K562 (cell line): ENCODE data around the gene AARS1. TPM values are rescaled to one million over a fixed set of nuclear protein-coding genes. Genes with fewer than 3 reads are reported as not detected.

Source experiments
- ATF3 ChIP-seq, 2 experiments: fragments of 450-650 bp in 1 of 2; sonication (generic) in 1 of 2; formaldehyde crosslinking in 1 of 2; IDR thresholded peaks in 1 of 2; conservative IDR thresholded peaks in 1 of 2; 2 replicates each; pipeline versions ENCODE4 v1.6.1 to v1.8.1; 2016 to 2023; ENCODE audit warnings: mild to moderate bottlenecking in 2 of 2, moderate library complexity in 2 of 2, inconsistent platforms in 1 of 2, missing genetic modification reagents in 1 of 2
- HCFC1 ChIP-seq: IDR thresholded peaks from 2 replicates; pipeline ENCODE4 v1.6.1; 2012; ENCODE audit warnings: low read depth, low read length, improper control_type of control experiment
- NR2C1 ChIP-seq, 2 experiments: fragments of 450-650 bp; IDR thresholded peaks; 2 replicates each; pipeline ENCODE4 v1.6.1; 2017; ENCODE audit warnings: mild to moderate bottlenecking in 2 of 2, antibody characterized with exemption in 1 of 2, inconsistent platforms in 1 of 2, missing compliant biosample characterization in 1 of 2, missing genetic modification characterization in 1 of 2
- POLR2AphosphoS5 ChIP-seq: IDR thresholded peaks from 2 replicates; pipeline ENCODE4 v1.6.1; 2011; ENCODE audit warnings: mild to moderate bottlenecking, low read depth, low read length, moderate library complexity; ENCODE audit not compliant: control insufficient read depth, insufficient read depth
- RBM22 ChIP-seq: fragments of 200-400 bp; formaldehyde crosslinking; IDR thresholded peaks from 2 replicates; pipeline ENCODE4 v1.6.1; 2018; ENCODE audit warnings: low read length, low read depth; ENCODE audit not compliant: poor library complexity, severe bottlenecking
- ZBTB33 ChIP-seq: sonication (generic); formaldehyde crosslinking; IDR thresholded peaks from 2 replicates; pipeline ENCODE4 v1.8.1; 2023; ENCODE audit warnings: mild to moderate bottlenecking, missing genetic modification reagents
- ZEB2 ChIP-seq: fragments of 450-650 bp; IDR thresholded peaks from 2 replicates; pipeline ENCODE4 v1.6.1; 2016
- ZSCAN29 ChIP-seq: fragments of 450-650 bp; IDR thresholded peaks from 2 replicates; pipeline ENCODE4 v1.6.1; 2017
- polyA plus RNA-seq, 8 experiments: library from polyadenylated mRNA; depleted of rRNA in 4 of 8; stranded (reverse) in 5 of 8; unstranded in 3 of 8; fragments of >200 nt; fragmentation: Nextera tagmentation in 2 of 8; fragmentation: Illumina TruSeq in 1 of 8; extraction: Ambion mirVana in 2 of 8; extraction: Trizol in 1 of 8; gene quantifications; 2 replicates each; pipeline versions ENCODE4 v1.2.1 to v1.2.3, GENCODE V29; 2011 to 2014; ENCODE audit warnings: inconsistent platforms in 1 of 8, missing spikeins in 1 of 8
- total RNA-seq, 7 experiments: library from RNA; depleted of rRNA in 6 of 7; stranded (reverse); fragments of >200 nt in 6 of 7; fragmentation: Illumina TruSeq in 2 of 7; extraction: Trizol in 2 of 7; gene quantifications; 2 replicates each; pipeline versions ENCODE4 v1.2.1 to v1.2.3, GENCODE V29; 2011 to 2021; ENCODE audit warnings: low replicate concordance in 1 of 7
- TF ChIP-seq, protein P1 (sequence below), 3 experiments: fragments of 200-800 bp in 1 of 3; sonication (Bioruptor generic) in 1 of 3; sonication (generic) in 1 of 3; formaldehyde crosslinking in 1 of 3; IDR thresholded peaks; 2 replicates each; pipeline versions ENCODE4 v1.6.1 to v1.8.0; 2016 to 2022; ENCODE audit warnings: mild to moderate bottlenecking in 2 of 3, missing compliant biosample characterization in 2 of 3, missing genetic modification characterization in 2 of 3, missing genetic modification reagents in 1 of 3
- TF ChIP-seq, protein P2 (sequence below): fragments of 250-450 bp; sonication (Bioruptor Pico); IDR thresholded peaks from 2 replicates; pipeline ENCODE4 v1.8.0; 2022; ENCODE audit warnings: inconsistent platforms
- TF ChIP-seq, protein P3 (sequence below): sonication (generic); formaldehyde crosslinking; IDR thresholded peaks from 2 replicates; pipeline ENCODE4 v1.8.0; 2022; ENCODE audit warnings: missing genetic modification reagents, mild to moderate bottlenecking, moderate library complexity, borderline replicate concordance
- TF ChIP-seq, protein P4 (sequence below): sonication (generic); formaldehyde crosslinking; IDR thresholded peaks from 2 replicates; pipeline ENCODE4 v1.8.0; 2023; ENCODE audit warnings: missing genetic modification reagents, mild to moderate bottlenecking, borderline replicate concordance

Gene AARS1
- total and polyA plus RNA-seq, 9 of the 15 experiments (the other 6 are each of a cell fraction or from before 2014, with no cell fraction given) = 50.1 to 235 (median 174) TPM

DNA sequence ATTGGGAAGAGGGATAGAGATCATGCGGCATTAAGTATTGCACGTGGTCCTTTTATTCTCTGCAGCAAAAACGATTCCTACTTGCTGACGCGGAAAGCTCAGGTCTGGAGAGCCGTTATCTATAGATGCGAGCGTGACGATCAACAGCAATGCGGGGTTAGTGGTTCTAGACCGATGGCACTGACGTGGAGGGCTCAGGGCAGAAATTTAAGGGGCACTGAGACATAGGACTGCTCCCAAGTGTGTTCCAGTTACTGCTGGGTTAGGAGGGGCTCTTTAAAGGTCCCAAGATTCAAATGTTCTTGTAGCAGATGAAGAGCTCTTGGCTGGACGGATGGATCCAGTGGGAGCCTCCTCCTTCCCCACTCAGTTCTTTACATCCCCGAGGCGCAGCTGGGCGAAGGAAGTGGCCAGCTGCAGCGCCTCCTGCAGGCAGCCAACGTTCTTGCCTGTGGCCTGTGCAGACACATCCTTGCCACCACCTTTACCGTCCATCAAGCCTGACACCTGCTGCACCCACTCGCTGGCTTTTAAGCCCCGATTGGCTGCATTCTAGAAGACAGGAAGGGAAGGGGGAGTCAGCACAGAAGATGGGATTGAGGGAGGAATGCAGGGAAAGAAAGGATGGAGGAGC, 36.8 kb downstream of the AARS1 start (continued):
- TF ChIP-seq ATF3 (IDR thresholded peaks at IDR 0.05) = no peak
- TF ChIP-seq ATF3 (CRISPR knock-in tag; conservative IDR thresholded peaks at IDR 0.05) = no peak
- TF ChIP-seq RBM22 = peak; percentile 78
- TF ChIP-seq, protein P1, sequence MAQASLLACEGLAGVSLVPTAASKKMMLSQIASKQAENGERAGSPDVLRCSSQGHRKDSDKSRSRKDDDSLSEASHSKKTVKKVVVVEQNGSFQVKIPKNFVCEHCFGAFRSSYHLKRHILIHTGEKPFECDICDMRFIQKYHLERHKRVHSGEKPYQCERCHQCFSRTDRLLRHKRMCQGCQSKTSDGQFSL (CRISPR knock-in tag; IDR thresholded peaks at IDR 0.05) = no peak
- TF ChIP-seq, protein P1 (tag; IDR thresholded peaks at IDR 0.05) = no peak
- TF ChIP-seq, protein P2, sequence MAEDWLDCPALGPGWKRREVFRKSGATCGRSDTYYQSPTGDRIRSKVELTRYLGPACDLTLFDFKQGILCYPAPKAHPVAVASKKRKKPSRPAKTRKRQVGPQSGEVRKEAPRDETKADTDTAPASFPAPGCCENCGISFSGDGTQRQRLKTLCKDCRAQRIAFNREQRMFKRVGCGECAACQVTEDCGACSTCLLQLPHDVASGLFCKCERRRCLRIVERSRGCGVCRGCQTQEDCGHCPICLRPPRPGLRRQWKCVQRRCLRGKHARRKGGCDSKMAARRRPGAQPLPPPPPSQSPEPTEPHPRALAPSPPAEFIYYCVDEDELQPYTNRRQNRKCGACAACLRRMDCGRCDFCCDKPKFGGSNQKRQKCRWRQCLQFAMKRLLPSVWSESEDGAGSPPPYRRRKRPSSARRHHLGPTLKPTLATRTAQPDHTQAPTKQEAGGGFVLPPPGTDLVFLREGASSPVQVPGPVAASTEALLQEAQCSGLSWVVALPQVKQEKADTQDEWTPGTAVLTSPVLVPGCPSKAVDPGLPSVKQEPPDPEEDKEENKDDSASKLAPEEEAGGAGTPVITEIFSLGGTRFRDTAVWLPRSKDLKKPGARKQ = peak; percentile 96
- TF ChIP-seq, protein P3, sequence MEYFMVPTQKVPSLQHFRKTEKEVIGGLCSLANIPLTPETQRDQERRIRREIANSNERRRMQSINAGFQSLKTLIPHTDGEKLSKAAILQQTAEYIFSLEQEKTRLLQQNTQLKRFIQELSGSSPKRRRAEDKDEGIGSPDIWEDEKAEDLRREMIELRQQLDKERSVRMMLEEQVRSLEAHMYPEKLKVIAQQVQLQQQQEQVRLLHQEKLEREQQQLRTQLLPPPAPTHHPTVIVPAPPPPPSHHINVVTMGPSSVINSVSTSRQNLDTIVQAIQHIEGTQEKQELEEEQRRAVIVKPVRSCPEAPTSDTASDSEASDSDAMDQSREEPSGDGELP (CRISPR knock-in tag) = peak; percentile 69; the same call in 1 of the 2 replicates
- TF ChIP-seq ZEB2 = peak; percentile 37; the same call in 1 of the 2 replicates
- peak; percentile 55; the same call in 1 of the 2 replicates for TF ChIP-seq ZBTB33 (CRISPR knock-in tag)
- TF ChIP-seq ZSCAN29 = no peak
- TF ChIP-seq, protein P4, sequence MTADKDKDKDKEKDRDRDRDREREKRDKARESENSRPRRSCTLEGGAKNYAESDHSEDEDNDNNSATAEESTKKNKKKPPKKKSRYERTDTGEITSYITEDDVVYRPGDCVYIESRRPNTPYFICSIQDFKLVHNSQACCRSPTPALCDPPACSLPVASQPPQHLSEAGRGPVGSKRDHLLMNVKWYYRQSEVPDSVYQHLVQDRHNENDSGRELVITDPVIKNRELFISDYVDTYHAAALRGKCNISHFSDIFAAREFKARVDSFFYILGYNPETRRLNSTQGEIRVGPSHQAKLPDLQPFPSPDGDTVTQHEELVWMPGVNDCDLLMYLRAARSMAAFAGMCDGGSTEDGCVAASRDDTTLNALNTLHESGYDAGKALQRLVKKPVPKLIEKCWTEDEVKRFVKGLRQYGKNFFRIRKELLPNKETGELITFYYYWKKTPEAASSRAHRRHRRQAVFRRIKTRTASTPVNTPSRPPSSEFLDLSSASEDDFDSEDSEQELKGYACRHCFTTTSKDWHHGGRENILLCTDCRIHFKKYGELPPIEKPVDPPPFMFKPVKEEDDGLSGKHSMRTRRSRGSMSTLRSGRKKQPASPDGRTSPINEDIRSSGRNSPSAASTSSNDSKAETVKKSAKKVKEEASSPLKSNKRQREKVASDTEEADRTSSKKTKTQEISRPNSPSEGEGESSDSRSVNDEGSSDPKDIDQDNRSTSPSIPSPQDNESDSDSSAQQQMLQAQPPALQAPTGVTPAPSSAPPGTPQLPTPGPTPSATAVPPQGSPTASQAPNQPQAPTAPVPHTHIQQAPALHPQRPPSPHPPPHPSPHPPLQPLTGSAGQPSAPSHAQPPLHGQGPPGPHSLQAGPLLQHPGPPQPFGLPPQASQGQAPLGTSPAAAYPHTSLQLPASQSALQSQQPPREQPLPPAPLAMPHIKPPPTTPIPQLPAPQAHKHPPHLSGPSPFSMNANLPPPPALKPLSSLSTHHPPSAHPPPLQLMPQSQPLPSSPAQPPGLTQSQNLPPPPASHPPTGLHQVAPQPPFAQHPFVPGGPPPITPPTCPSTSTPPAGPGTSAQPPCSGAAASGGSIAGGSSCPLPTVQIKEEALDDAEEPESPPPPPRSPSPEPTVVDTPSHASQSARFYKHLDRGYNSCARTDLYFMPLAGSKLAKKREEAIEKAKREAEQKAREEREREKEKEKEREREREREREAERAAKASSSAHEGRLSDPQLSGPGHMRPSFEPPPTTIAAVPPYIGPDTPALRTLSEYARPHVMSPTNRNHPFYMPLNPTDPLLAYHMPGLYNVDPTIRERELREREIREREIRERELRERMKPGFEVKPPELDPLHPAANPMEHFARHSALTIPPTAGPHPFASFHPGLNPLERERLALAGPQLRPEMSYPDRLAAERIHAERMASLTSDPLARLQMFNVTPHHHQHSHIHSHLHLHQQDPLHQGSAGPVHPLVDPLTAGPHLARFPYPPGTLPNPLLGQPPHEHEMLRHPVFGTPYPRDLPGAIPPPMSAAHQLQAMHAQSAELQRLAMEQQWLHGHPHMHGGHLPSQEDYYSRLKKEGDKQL (CRISPR knock-in tag) = 0 out of 2 replicates have a peak, but pooled peaks have one; percentile 14
- TF ChIP-seq NR2C1 (IDR thresholded peaks at IDR 0.05) = no peak
- TF ChIP-seq NR2C1 (tag; IDR thresholded peaks at IDR 0.05) = 0 out of 2 replicates have a peak, but pooled peaks have one; percentile 10
- peak; percentile 15; the same call in 1 of the 2 replicates for TF ChIP-seq HCFC1
- TF ChIP-seq POLR2AphosphoS5 = peak; percentile 25
